ENCODE data around the gene STAC. TPM values are rescaled to one million over a fixed set of nuclear protein-coding genes. Genes with fewer than 3 reads are reported as not detected.

The STAC gene
- total and polyA plus RNA-seq, 2 donors (not counting 3 experiments of a cell fraction or from before 2014, with no cell fraction given): 0.03 to 0.88 TPM

DNA sequence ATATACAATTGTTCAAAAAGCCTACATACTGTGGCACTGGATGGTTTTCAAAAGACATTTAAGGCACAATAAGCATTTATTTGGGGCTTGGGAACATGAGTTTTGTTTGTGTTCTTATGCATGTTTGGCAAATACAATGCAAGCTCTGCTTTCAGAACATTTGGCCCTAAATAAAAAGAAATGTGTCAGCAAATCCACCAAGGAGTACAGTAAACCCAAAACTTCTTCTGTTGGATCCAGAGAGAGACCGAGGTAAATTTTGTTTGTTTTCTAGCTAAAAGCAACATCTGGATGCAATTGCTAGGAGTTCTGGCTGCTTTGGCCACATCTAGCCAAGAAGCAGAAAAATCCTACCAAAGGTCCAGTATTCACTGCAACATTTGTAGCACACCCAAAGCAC is 215.2 kb downstream of the STAC start:
- ChIA-PET POLR2A (no interaction called here), CTCF (no interaction called here)
- no peak overlapping the region for H3K9ac ChIP-seq (replicated peaks; ENCODE audit: extremely low read depth, insufficient read depth, low read length)
- no peaks in the 10 kb centered on the region for H3K36me3 ChIP-seq (ENCODE audit: control insufficient read depth in 2 of 2, extremely low read depth in 1 of 2, insufficient read depth in 2 of 2, low read length in 2 of 2)
- H3K9me1 ChIP-seq (replicated peaks; ENCODE audit: control insufficient read depth, extremely low read depth, insufficient read depth, low read length): no peaks in the 10 kb centered on the region
- H3K27ac ChIP-seq (ENCODE audit: insufficient read depth, low read depth, low read length): no peak overlapping the region
- no peaks in the 10 kb centered on the region for H3K27me3 ChIP-seq (ENCODE audit: control insufficient read depth in 2 of 2, insufficient read depth in 2 of 2, low read length in 2 of 2)
- H3K4me3 ChIP-seq (replicated peaks in 1 of 3; ENCODE audit: insufficient read depth in 1 of 3, low read depth in 1 of 3, low read length in 3 of 3): no peak overlapping the region
- H3K79me2 ChIP-seq (ENCODE audit: control insufficient read depth, insufficient read depth, low read length): no peaks in the 10 kb centered on the region
- H2AFZ ChIP-seq (ENCODE audit: low read depth, low read length): no peak overlapping the region
- peaks cover 4% of the 10 kb centered on the region for H3K9me3 ChIP-seq (replicated peaks; ENCODE audit: control insufficient read depth, insufficient read depth, low read length)
- dilution Hi-C loops (cut with MboI; ENCODE audit: extremely low pct_ligation_motif_present, low sequenced_read_pairs): no loop called here
- no TSS peak for BruUV-seq (replicated peaks)
- DNase-seq (ENCODE audit: low read depth, low spot score) (no peak), FAIRE-seq (no peak)
- TF ChIP-seq MYC (IDR thresholded peaks at IDR 0.05; ENCODE audit: low read depth, low read length) (no peak), POLR2AphosphoS5 (IDR thresholded peaks at IDR 0.05; ENCODE audit: insufficient read depth, low read depth, low read length) (no peak), POLR2A (IDR thresholded peaks at IDR 0.05; ENCODE audit: low read depth, low read length) (no peak), FOS (IDR thresholded peaks at IDR 0.05; ENCODE audit: borderline replicate concordance, insufficient read depth, low read length) (no peak), JUN (IDR thresholded peaks at IDR 0.05; ENCODE audit: borderline replicate concordance, insufficient read depth, insufficient read length, low read depth) (no peak), GATA2 (IDR thresholded peaks at IDR 0.05; ENCODE audit: insufficient read depth, insufficient read length, low read depth, low read length) (no peak)
- TF ChIP-seq, protein P1, sequence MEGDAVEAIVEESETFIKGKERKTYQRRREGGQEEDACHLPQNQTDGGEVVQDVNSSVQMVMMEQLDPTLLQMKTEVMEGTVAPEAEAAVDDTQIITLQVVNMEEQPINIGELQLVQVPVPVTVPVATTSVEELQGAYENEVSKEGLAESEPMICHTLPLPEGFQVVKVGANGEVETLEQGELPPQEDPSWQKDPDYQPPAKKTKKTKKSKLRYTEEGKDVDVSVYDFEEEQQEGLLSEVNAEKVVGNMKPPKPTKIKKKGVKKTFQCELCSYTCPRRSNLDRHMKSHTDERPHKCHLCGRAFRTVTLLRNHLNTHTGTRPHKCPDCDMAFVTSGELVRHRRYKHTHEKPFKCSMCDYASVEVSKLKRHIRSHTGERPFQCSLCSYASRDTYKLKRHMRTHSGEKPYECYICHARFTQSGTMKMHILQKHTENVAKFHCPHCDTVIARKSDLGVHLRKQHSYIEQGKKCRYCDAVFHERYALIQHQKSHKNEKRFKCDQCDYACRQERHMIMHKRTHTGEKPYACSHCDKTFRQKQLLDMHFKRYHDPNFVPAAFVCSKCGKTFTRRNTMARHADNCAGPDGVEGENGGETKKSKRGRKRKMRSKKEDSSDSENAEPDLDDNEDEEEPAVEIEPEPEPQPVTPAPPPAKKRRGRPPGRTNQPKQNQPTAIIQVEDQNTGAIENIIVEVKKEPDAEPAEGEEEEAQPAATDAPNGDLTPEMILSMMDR (IDR thresholded peaks at IDR 0.05; ENCODE audit: extremely low read depth in 1 of 2, insufficient read depth in 1 of 2, low read depth in 1 of 2, low read length in 2 of 2): no peak
- TF ChIP-seq, protein P2, sequence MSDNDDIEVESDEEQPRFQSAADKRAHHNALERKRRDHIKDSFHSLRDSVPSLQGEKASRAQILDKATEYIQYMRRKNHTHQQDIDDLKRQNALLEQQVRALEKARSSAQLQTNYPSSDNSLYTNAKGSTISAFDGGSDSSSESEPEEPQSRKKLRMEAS (IDR thresholded peaks at IDR 0.05; ENCODE audit: insufficient read depth, insufficient read length): no peak
- no peaks in the 10 kb centered on the region for H4K20me1 ChIP-seq (replicated peaks; ENCODE audit: control insufficient read depth, extremely low read depth, insufficient read depth, low read length)
- intact Hi-C loops (cut with micrococcal nuclease): no loop called here
- no peak overlapping the region for H3K4me2 ChIP-seq (ENCODE audit: insufficient read depth, low read length)
- no peaks in the 10 kb centered on the region for H3K4me1 ChIP-seq (ENCODE audit: control insufficient read depth, extremely low read depth, insufficient read depth, low read length)

Data from endothelial cell of umbilical vein (primary cell).